Measurements from ENCODE around the gene KIRREL1.

GRCh38 chr1:158002631-158003405, 9.4 kb downstream of the KIRREL1 start:
- TF ChIP-seq CTCF (IDR thresholded peaks at IDR 0.05; ENCODE audit: control extremely low read depth in 1 of 3, insufficient read depth in 1 of 3, low read depth in 1 of 3, low read length in 3 of 3) = no peak
- TF ChIP-seq TAF7 (optimal IDR thresholded peaks at IDR 0.05; ENCODE audit: borderline replicate concordance, low read depth, low read length) = no peak
- no peak for TF ChIP-seq BACH1 (IDR thresholded peaks at IDR 0.05; ENCODE audit: low read length)
- no peak for TF ChIP-seq EGR1 (IDR thresholded peaks at IDR 0.05; ENCODE audit: borderline replicate concordance, low read depth, low read length)
- no peak for TF ChIP-seq EP300 (IDR thresholded peaks at IDR 0.05; ENCODE audit: borderline replicate concordance in 1 of 2, low read depth in 2 of 2, low read length in 2 of 2)
- TF ChIP-seq MAX (IDR thresholded peaks at IDR 0.05) = no peak
- no peak for TF ChIP-seq EZH2 (IDR thresholded peaks at IDR 0.05; ENCODE audit: low read depth, low read length, severe bottlenecking)
- no peak for TF ChIP-seq ATF3 (IDR thresholded peaks at IDR 0.05; ENCODE audit: insufficient read depth, low read depth, low read length)
- no peak for TF ChIP-seq RFX5 (IDR thresholded peaks at IDR 0.05; ENCODE audit: borderline replicate concordance, low read depth, low read length)
- TF ChIP-seq BRCA1 (IDR thresholded peaks at IDR 0.05; ENCODE audit: low read depth, low read length) = no peak
- no peak for TF ChIP-seq POLR2AphosphoS5 (IDR thresholded peaks at IDR 0.05; ENCODE audit: low read depth, low read length)
- no peak for TF ChIP-seq CREB1 (IDR thresholded peaks at IDR 0.05)
